ENCODE data around the gene IGFBP2.

The IGFBP2 gene

DNA sequence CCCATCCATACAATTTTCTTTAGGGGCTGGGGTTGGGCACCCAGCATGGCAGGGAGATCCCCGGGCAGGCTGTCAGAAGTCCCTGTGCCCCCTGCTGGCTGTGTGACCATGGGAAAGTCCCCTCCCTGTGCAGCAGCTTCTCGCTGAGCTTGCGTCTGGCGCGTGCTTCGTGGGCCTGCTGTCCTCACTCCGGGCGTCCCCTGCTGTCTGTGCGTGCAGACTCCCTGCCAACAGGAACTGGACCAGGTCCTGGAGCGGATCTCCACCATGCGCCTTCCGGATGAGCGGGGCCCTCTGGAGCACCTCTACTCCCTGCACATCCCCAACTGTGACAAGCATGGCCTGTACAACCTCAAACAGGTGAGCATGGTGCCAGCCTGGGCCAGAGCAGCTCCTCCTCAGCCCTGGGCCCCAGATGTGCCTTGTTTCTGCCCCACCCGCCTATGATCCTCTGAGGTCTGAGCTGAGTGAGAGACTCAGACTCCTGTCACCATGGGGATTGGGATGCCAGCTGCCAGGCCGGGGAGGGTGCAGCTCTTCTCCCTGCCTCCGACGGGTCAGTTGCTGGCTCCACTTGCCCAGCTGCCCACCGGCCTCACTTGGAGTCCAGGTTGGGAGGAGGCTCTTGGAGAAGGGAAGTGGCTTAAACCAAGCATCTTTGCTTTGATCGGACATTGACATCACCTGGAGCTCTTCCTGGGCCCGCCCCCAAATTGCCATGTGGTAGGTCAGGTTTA, 28.6 kb downstream of the IGFBP2 start:
- Histone ChIP-seq H3K36me3 (ENCODE audit: control insufficient read depth, insufficient read depth, low read length) (no peaks in the 10 kb centered on the region), H3K4me3 (replicated peaks; ENCODE audit: low read depth, low read length) (no peak overlapping the region), H3K27me3 (replicated peaks; ENCODE audit: control insufficient read depth, insufficient read depth, low read length) (no peaks in the 10 kb centered on the region; the same call in 1 of the 2 replicates)
- TF ChIP-seq, protein P1, sequence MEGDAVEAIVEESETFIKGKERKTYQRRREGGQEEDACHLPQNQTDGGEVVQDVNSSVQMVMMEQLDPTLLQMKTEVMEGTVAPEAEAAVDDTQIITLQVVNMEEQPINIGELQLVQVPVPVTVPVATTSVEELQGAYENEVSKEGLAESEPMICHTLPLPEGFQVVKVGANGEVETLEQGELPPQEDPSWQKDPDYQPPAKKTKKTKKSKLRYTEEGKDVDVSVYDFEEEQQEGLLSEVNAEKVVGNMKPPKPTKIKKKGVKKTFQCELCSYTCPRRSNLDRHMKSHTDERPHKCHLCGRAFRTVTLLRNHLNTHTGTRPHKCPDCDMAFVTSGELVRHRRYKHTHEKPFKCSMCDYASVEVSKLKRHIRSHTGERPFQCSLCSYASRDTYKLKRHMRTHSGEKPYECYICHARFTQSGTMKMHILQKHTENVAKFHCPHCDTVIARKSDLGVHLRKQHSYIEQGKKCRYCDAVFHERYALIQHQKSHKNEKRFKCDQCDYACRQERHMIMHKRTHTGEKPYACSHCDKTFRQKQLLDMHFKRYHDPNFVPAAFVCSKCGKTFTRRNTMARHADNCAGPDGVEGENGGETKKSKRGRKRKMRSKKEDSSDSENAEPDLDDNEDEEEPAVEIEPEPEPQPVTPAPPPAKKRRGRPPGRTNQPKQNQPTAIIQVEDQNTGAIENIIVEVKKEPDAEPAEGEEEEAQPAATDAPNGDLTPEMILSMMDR (IDR thresholded peaks at IDR 0.05; ENCODE audit: insufficient read depth, low read length, poor library complexity, severe bottlenecking) = peak; percentile 29
- no peak for DNase-seq (ENCODE audit: extremely low read depth, insufficient read length)

DNA sequence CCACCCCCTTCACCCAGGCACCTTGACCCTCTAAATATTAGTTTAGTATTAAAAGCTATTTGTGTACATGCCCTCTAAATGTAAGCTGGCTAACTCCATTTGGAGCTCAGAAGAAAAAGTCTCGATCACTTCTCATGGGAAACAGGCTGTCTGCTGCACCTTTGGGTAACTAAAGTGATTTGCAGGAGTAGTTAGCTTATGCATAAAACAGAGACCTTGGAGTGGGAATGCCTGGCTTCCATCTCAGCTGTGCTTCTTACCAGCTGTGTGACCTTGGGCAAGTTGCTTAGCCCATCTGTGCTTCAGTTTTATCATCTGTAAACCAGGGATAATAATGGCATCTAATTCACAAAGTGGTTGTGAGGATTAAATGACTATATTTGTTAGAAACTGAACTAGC, 29.9 kb downstream of the IGFBP2 start:
- Histone ChIP-seq H3K4me3 (replicated peaks; ENCODE audit: low read depth, low read length) (no peak overlapping the region), H3K27me3 (replicated peaks; ENCODE audit: control insufficient read depth, insufficient read depth, low read length) (no peaks in the 10 kb centered on the region), H3K36me3 (ENCODE audit: control insufficient read depth, insufficient read depth, low read length) (no peaks in the 10 kb centered on the region)
- DNase-seq (ENCODE audit: extremely low read depth, insufficient read length) = no peak
- TF ChIP-seq, protein P1 (IDR thresholded peaks at IDR 0.05; ENCODE audit: insufficient read depth, low read length, poor library complexity, severe bottlenecking) = no peak

DNA sequence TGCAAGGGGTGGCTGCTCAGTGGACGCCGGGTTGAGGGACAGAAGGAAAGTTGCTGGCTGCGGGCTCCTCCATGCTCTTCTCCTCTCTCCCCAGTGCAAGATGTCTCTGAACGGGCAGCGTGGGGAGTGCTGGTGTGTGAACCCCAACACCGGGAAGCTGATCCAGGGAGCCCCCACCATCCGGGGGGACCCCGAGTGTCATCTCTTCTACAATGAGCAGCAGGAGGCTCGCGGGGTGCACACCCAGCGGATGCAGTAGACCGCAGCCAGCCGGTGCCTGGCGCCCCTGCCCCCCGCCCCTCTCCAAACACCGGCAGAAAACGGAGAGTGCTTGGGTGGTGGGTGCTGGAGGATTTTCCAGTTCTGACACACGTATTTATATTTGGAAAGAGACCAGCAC, 30.6 kb downstream of the IGFBP2 start:
- TF ChIP-seq, protein P1 (IDR thresholded peaks at IDR 0.05; ENCODE audit: insufficient read depth, low read length, poor library complexity, severe bottlenecking) = no peak
- Histone ChIP-seq H3K27me3 (replicated peaks; ENCODE audit: control insufficient read depth, insufficient read depth, low read length) (no peaks in the 10 kb centered on the region), H3K4me3 (replicated peaks; ENCODE audit: low read depth, low read length) (no peak overlapping the region), H3K36me3 (ENCODE audit: control insufficient read depth, insufficient read depth, low read length) (no peaks in the 10 kb centered on the region)
- DNase-seq (ENCODE audit: extremely low read depth, insufficient read length) = no peak

DNA sequence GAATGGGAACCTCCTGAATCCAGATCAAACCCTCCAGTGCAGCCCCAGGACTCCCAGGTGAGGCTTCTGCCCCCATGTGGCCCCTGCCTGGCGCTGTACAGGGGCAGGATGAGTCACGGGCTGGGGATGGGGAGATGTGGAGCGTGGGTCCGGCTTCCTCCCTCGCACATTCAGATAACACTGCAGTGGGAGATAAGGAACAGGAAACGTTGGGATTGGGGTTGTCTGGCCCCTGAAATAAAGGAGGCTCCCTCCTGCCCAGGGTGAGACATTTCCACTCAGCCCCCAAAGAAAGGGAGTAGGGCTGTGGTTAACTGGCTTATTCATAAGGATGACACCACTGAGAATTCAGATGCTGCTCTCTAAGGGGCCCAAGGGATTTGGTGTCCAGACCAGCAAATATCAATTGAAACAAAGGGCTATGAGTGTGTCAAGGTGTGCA, 31.4 kb downstream of the IGFBP2 start:
- no peaks in the 10 kb centered on the region for H3K36me3 ChIP-seq (ENCODE audit: control insufficient read depth, insufficient read depth, low read length)
- H3K27me3 ChIP-seq (replicated peaks; ENCODE audit: control insufficient read depth, insufficient read depth, low read length) = no peaks in the 10 kb centered on the region; the same call in 1 of the 2 replicates
- no peak for DNase-seq (ENCODE audit: extremely low read depth, insufficient read length)
- TF ChIP-seq, protein P1 (IDR thresholded peaks at IDR 0.05; ENCODE audit: insufficient read depth, low read length, poor library complexity, severe bottlenecking) = peak; percentile 22
- H3K4me3 ChIP-seq (replicated peaks; ENCODE audit: low read depth, low read length) = no peak overlapping the region

DNA sequence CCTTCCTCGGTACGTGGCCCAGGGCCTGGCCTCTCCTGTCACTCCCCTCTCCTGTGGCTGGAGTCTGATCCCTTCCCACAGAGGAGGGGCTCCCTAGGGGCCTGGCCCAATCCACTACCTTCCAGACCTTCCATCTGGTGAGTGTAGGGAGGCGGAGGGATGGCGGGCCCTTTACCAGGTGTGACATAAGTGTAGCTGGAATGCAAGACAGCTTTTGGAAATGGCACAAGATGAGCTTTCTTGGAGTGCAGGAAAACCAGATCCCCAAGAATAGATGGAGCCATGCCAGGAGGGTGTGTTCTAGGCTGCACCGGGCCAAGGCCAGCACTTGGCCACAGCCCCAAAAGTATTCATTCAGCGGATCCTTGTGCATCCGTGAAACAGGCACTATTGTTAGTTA, 32.0 kb downstream of the IGFBP2 start:
- TF ChIP-seq, protein P1 (IDR thresholded peaks at IDR 0.05; ENCODE audit: insufficient read depth, low read length, poor library complexity, severe bottlenecking) = no peak
- DNase-seq (ENCODE audit: extremely low read depth, insufficient read length) = no peak
- no peaks in the 10 kb centered on the region for H3K36me3 ChIP-seq (ENCODE audit: control insufficient read depth, insufficient read depth, low read length)
- no peak overlapping the region for H3K4me3 ChIP-seq (replicated peaks; ENCODE audit: low read depth, low read length)
- H3K27me3 ChIP-seq (replicated peaks; ENCODE audit: control insufficient read depth, insufficient read depth, low read length) = no peaks in the 10 kb centered on the region; the same call in 1 of the 2 replicates

Measured in GM06990 (cell line).